Lung (tissue), 12 donors: ENCODE data around the gene APLF. TPM values are rescaled to one million over a fixed set of nuclear protein-coding genes. Genes with fewer than 3 reads are reported as not detected.

Experiments used
- ATAC-seq: fragments of 200-7000 bp; cut with Tn5 transposase; one replicate; pipeline ENCODE4 v1.9.1; 2020; ENCODE audit warnings: moderate number of reproducible peaks; ENCODE audit not compliant: insufficient read depth, low FRiP score
- DNase-seq, 3 donors: peaks; one replicate each; pipeline ENCODE4 v3.0.0-alpha.2; 2013 to 2017
- H3K27ac ChIP-seq, 2 donors: one replicate each; pipeline ENCODE4 v1.5.1; 2013; ENCODE audit warnings: mild to moderate bottlenecking in 2 of 2, moderate library complexity in 2 of 2, control low read depth in 1 of 2, inconsistent platforms in 1 of 2, low read depth in 1 of 2, low read length in 1 of 2
- H3K27me3 ChIP-seq, 3 donors: one replicate each; pipeline ENCODE4 v1.5.1; 2013; ENCODE audit warnings: low read length in 2 of 3; ENCODE audit not compliant: control insufficient read depth in 3 of 3, insufficient read depth in 3 of 3
- H3K36me3 ChIP-seq, 4 donors: one replicate each; pipeline ENCODE4 v1.5.1; 2013; ENCODE audit warnings: low read length in 4 of 4, mild to moderate bottlenecking in 1 of 4, moderate library complexity in 1 of 4; ENCODE audit not compliant: control insufficient read depth in 4 of 4, insufficient read depth in 4 of 4
- H3K4me1 ChIP-seq, 5 donors: one replicate each; pipeline ENCODE4 v1.5.1; 2013; ENCODE audit warnings: low read length in 5 of 5, mild to moderate bottlenecking in 2 of 5, moderate library complexity in 1 of 5; ENCODE audit not compliant: control insufficient read depth in 5 of 5, insufficient read depth in 5 of 5
- H3K4me3 ChIP-seq: one replicate; pipeline ENCODE4 v1.5.1; 2013; ENCODE audit warnings: mild to moderate bottlenecking, control low read depth, moderate library complexity
- H3K9ac ChIP-seq, 2 donors: one replicate each; pipeline ENCODE4 v1.5.1; 2013; ENCODE audit warnings: low read length in 2 of 2, control low read depth in 1 of 2; ENCODE audit not compliant: insufficient read depth in 1 of 2
- H3K9me3 ChIP-seq, 4 donors: one replicate each; pipeline ENCODE4 v1.5.1; 2013; ENCODE audit warnings: low read length in 3 of 4, mild to moderate bottlenecking in 1 of 4, moderate library complexity in 1 of 4; ENCODE audit not compliant: control insufficient read depth in 4 of 4, insufficient read depth in 3 of 4
- CTCF ChIP-seq: IDR thresholded peaks from 2 replicates; pipeline ENCODE4 v1.5.1; 2012; ENCODE audit warnings: mild to moderate bottlenecking; ENCODE audit errors: control extremely low read depth, extremely low read depth
- WGBS, 2 donors: extraction: QIAGEN DNeasy Blood & Tissue Kit; methylation state at CpG; one replicate each; pipeline ENCODE4 v1.1.7; 2013; 5-methylcytosine and 5-hydroxymethylcytosine counted together
- polyA plus RNA-seq, 2 donors: library from polyadenylated mRNA; stranded (reverse); fragments of 200-250 nt; gene quantifications; one replicate each; pipeline ENCODE4 v1.2.1, GENCODE V29; 2013
- total RNA-seq, 2 donors: library from RNA; depleted of rRNA in 1 of 2; stranded (reverse); fragments of >200 nt in 1 of 2; gene quantifications; one replicate each; pipeline ENCODE4 v1.2.1, GENCODE V29; 2014 to 2021
- donor health status: control.
- donor health status: control.
- donor health status: Bipolar disorder and iron deficiency.
- donor health status: healthy.
- donor health status: DM: yes; HTN: yes; CAD: no.

The APLF gene
- total and polyA plus RNA-seq, 4 donors: 0.50 to 11.8 (median 2.3) TPM

GRCh38 chr2:68435615-68436014, 31.8 kb upstream of the APLF start:
- H3K36me3 ChIP-seq: no peaks in the 10 kb centered on the region
- no peak overlapping the region for H3K4me3 ChIP-seq
- H3K27me3 ChIP-seq: no peaks in the 10 kb centered on the region
- peaks cover 0 to 12% (median 5%) of the 10 kb centered on the region in 5 donors for H3K4me1 ChIP-seq
- H3K9me3 ChIP-seq: peaks cover 0 to 3% (median 0%) of the 10 kb centered on the region in 4 donors
- no peak overlapping the region for H3K27ac ChIP-seq
- DNase-seq (peak in 2 of 3 donors; percentile 58 to 71), ATAC-seq (no peak)
- H3K9ac ChIP-seq: no peak overlapping the region
- no peak for TF ChIP-seq CTCF

GRCh38 chr2:68436270-68436669, 31.1 kb upstream of the APLF start:
- Histone ChIP-seq H3K27ac (peak overlapping the region in 1 of 2 donors; percentile 42), H3K4me1 (peaks cover 0 to 12% (median 5%) of the 10 kb centered on the region in 5 donors), H3K9me3 (peaks cover 0 to 3% (median 0%) of the 10 kb centered on the region in 4 donors), H3K9ac (no peak overlapping the region), H3K27me3 (no peaks in the 10 kb centered on the region), H3K4me3 (no peak overlapping the region), H3K36me3 (no peaks in the 10 kb centered on the region)
- 52 to 76% methylated on average over 4 of the region's 4 CpGs for WGBS, 2 donors
- no peak for TF ChIP-seq CTCF
- ATAC-seq (no peak), DNase-seq (no peak)

- DNase-seq: peak in 2 of 3 donors; percentile 51 to 59
- no peak overlapping the region for H3K27ac ChIP-seq
- 39 to 60% methylated on average over 7 of the region's 7 CpGs for WGBS, 2 donors
Observed at GRCh38 chr2:68438455-68439303, 28.7 kb upstream of the APLF start.

More at GRCh38 chr2:68438455-68439303, 28.7 kb upstream of the APLF start:
- no peak for TF ChIP-seq CTCF
- H3K9ac ChIP-seq: no peak overlapping the region
- H3K4me1 ChIP-seq: peaks cover 0 to 11% (median 5%) of the 10 kb centered on the region in 5 donors
- no peaks in the 10 kb centered on the region for H3K36me3 ChIP-seq
- H3K4me3 ChIP-seq: no peak overlapping the region
- peaks cover 0 to 3% (median 0%) of the 10 kb centered on the region in 4 donors for H3K9me3 ChIP-seq
- no peaks in the 10 kb centered on the region for H3K27me3 ChIP-seq
- no peak for ATAC-seq
